Peyer's patch (tissue), 4 donors: ENCODE results near the gene FAM151B. TPM values are rescaled to one million over a fixed set of nuclear protein-coding genes. Genes with fewer than 3 reads are reported as not detected.

Source experiments
- DNase-seq, 3 donors: peaks; one replicate each; pipeline ENCODE4 v3.0.0-alpha.2; 2017 to 2019
- H3K27ac ChIP-seq, 4 donors: fragments of 200-600 bp; sonication (generic); one replicate each; pipeline ENCODE4 v1.5.1; 2016 to 2019
- H3K27me3 ChIP-seq, 2 donors: fragments of 200-600 bp; sonication (generic); one replicate each; pipeline ENCODE4 v1.5.1; 2019
- H3K36me3 ChIP-seq, 3 donors: fragments of 200-600 bp; sonication (generic); one replicate each; pipeline ENCODE4 v1.5.1; 2016 to 2019
- H3K4me1 ChIP-seq, 4 donors: fragments of 200-600 bp; sonication (generic); one replicate each; pipeline ENCODE4 v1.5.1; 2016 to 2019
- H3K4me3 ChIP-seq, 4 donors: fragments of 200-600 bp; sonication (generic); 1 replicate in 3 of 4; 2 replicates in 1 of 4; pipeline ENCODE4 v1.5.1; 2016 to 2019; ENCODE audit warnings: mild to moderate bottlenecking in 1 of 4
- H3K9me3 ChIP-seq, 4 donors: fragments of 200-600 bp; sonication (generic); one replicate each; pipeline ENCODE4 v1.5.1; 2016 to 2019; ENCODE audit warnings: mild to moderate bottlenecking in 1 of 4
- POLR2A ChIP-seq, 2 donors: fragments of 450-650 bp; IDR thresholded peaks; one replicate each; pipeline ENCODE4 v1.5.1; 2017; ENCODE audit warnings: antibody characterized with exemption in 2 of 2, mild to moderate bottlenecking in 2 of 2, moderate library complexity in 2 of 2
- total RNA-seq, 4 donors: library from RNA; depleted of rRNA; stranded (reverse); fragments of >200 nt; gene quantifications; one replicate each; pipeline ENCODE4 v1.1.0, GENCODE V29; 2016
- TF ChIP-seq, protein P1 (sequence below), 6 experiments: fragments of 450-650 bp in 4 of 6; fragments of 200-600 bp in 2 of 6; sonication (generic) in 1 of 6; IDR thresholded peaks; one replicate each; pipeline ENCODE4 v1.5.1; 2017 to 2019; ENCODE audit warnings: antibody characterized with exemption in 6 of 6, mild to moderate bottlenecking in 3 of 6, moderate library complexity in 1 of 6

Gene FAM151B, protein sequence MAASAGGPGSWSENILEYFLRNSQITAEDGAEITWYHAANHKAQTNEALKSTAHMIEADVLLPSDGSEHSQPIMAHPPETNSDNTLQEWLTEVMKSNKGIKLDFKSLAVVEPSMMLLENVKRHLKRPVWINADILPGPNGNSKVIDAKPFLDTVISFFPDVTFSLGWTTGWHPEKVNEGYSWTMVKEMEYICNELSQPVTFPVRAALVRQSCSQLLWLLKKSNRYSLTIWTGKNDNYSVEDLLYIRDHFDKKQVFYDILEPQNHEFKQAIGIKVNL
- 10 to 100 TPM in 1 of 4 donors, 1 to 10 TPM in 2, under 1 TPM in 1; 0.35 to 11.6 (median 2.5) TPM for total RNA-seq

DNA sequence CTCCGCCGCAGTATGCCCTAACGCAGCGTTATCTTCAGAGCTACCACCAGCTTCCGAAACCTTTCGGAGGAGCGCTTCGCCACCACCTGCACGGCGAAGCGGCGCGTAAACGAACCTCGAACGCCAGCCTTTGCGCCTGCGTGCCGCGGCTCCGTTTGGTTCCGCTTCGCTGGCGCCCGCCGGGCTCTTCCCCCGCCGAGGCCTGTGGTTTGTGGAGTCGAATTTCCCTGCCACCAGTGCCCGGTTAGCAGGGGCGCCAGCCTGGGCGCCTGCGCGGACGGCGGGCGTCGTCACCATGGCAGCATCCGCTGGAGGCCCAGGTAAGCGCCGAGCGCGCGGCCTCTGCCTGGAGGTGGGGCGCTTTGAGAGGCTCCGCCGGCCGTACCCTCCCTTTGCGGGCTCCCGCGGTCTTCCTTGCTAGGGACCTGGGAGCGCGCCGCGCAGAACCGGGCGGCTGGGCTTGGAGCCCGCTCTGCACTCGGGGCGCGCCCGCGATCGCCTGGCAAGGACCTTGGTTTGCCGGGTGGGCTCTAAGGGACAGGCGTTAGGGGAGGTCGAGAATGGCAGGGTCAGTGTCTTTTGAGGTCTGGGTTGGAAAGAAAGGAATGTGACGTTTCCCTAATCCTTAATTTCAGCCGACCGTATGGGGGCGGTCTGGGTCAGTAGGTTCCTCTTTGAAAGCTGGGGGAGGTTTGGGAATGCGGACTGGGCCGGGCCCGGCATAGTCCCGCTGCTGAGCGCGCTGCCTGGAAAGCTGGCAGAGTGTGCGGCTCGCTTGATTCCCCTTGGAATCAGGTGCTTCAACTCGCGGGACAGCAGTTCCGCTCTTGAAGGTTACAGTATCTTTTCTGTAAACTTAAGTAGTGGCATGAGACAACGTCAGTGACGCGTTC lies at the start of gene FAM151B:
Gene FAM151B (plus strand): TSS at position 272 of the 893 bp plus-strand sequence. CDS start 24 bp downstream, at position 296.
- Histone ChIP-seq H3K36me3 (no peaks in the 10 kb centered on the region), H3K4me1 (peaks cover 0 to 10% (median 0%) of the 10 kb centered on the region in 4 donors), H3K9me3 (no peaks in the 10 kb centered on the region), H3K4me3 (peak within 1 kb of the TSS; percentile 43 to 75 (median 59)), H3K27ac (peak within 1 kb of the TSS; percentile 40 to 83 (median 62)), H3K27me3 (no peaks in the 10 kb centered on the region)
- DNase-seq: peak; percentile 53 to 91 (median 86)
- TF ChIP-seq, protein P1, sequence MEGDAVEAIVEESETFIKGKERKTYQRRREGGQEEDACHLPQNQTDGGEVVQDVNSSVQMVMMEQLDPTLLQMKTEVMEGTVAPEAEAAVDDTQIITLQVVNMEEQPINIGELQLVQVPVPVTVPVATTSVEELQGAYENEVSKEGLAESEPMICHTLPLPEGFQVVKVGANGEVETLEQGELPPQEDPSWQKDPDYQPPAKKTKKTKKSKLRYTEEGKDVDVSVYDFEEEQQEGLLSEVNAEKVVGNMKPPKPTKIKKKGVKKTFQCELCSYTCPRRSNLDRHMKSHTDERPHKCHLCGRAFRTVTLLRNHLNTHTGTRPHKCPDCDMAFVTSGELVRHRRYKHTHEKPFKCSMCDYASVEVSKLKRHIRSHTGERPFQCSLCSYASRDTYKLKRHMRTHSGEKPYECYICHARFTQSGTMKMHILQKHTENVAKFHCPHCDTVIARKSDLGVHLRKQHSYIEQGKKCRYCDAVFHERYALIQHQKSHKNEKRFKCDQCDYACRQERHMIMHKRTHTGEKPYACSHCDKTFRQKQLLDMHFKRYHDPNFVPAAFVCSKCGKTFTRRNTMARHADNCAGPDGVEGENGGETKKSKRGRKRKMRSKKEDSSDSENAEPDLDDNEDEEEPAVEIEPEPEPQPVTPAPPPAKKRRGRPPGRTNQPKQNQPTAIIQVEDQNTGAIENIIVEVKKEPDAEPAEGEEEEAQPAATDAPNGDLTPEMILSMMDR (IDR thresholded peaks at IDR 0.05): no peak
- peak; percentile 45 for TF ChIP-seq POLR2A (IDR thresholded peaks at IDR 0.05)

DNA sequence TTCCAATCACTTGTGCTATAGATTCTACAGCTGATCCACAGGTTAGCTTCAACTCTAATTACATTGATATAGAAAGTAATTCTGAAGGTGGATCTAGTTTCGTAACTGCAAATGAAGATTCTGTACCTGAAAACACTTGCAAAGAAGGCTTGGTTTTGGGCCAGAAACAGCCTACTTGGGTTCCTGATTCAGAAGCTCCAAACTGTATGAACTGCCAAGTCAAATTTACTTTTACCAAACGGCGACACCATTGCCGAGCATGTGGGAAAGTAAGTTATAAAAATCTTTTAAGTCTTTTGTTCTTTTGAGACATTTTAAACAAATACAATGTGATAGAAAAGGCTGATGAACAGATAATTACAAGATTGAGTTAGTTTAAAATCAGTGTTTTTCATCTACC lies 49.2 kb upstream of the FAM151B start:
- H3K36me3 ChIP-seq: peaks cover 0 to 66% (median 0%) of the 10 kb centered on the region in 3 donors
- TF ChIP-seq, protein P1 (IDR thresholded peaks at IDR 0.05): no peak
- TF ChIP-seq POLR2A (IDR thresholded peaks at IDR 0.05): no peak
- H3K27ac ChIP-seq: no peak overlapping the region

DNA sequence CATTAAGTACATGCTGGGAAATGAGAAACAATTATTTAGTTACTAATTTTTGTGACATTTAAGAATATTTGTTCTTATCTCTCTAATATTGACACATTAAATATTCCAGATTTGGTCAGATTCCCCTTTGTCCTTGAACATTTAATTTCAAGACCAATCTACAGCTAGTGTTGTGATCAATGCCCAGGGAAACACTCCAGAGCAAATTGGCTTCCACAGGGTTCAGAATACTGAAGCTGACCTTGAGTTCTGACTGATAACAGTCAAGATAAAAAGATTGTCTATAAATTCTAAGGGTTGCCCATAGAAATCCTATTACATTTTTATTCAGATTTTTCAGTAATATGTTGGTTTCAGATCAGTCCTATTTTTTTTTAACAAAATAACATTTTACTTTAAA lies 48.7 kb upstream of the FAM151B start:
- no peaks in the 10 kb centered on the region for H3K4me1 ChIP-seq
- no peak for DNase-seq
- no peaks in the 10 kb centered on the region for H3K27me3 ChIP-seq
- H3K4me3 ChIP-seq: no peak overlapping the region
- H3K9me3 ChIP-seq: no peaks in the 10 kb centered on the region
- H3K36me3 ChIP-seq: peaks cover 0 to 71% (median 0%) of the 10 kb centered on the region in 3 donors
- no peak overlapping the region for H3K27ac ChIP-seq
- no peak for TF ChIP-seq POLR2A (IDR thresholded peaks at IDR 0.05)
- TF ChIP-seq, protein P1 (IDR thresholded peaks at IDR 0.05): no peak

More for the DNA sequence above, 49.2 kb upstream of the FAM151B start:
- H3K27me3 ChIP-seq: no peaks in the 10 kb centered on the region
- H3K9me3 ChIP-seq: no peaks in the 10 kb centered on the region
- no peak overlapping the region for H3K4me3 ChIP-seq
- H3K4me1 ChIP-seq: no peaks in the 10 kb centered on the region
- no peak for DNase-seq

- Histone ChIP-seq H3K9me3 (no peaks in the 10 kb centered on the region), H3K27ac (no peak overlapping the region), H3K27me3 (no peaks in the 10 kb centered on the region), H3K4me1 (no peaks in the 10 kb centered on the region), H3K36me3 (peaks cover 0 to 71% (median 0%) of the 10 kb centered on the region in 3 donors), H3K4me3 (no peak overlapping the region)
- TF ChIP-seq POLR2A (IDR thresholded peaks at IDR 0.05): no peak
- DNase-seq: no peak
Measured at GRCh38 chr5:80442742-80443141, 45.2 kb upstream of the FAM151B start.

- Histone ChIP-seq H3K4me3 (no peak overlapping the region), H3K36me3 (peaks cover 0 to 78% (median 0%) of the 10 kb centered on the region in 3 donors), H3K27me3 (no peaks in the 10 kb centered on the region), H3K27ac (no peak overlapping the region), H3K4me1 (no peaks in the 10 kb centered on the region), H3K9me3 (no peaks in the 10 kb centered on the region)
- no peak for TF ChIP-seq POLR2A (IDR thresholded peaks at IDR 0.05)
- TF ChIP-seq, protein P1 (IDR thresholded peaks at IDR 0.05): no peak
- DNase-seq: no peak
Measured at GRCh38 chr5:80453366-80453765, 34.5 kb upstream of the FAM151B start.

GRCh38 chr5:80463269-80463668 lies 24.6 kb upstream of the FAM151B start:
- TF ChIP-seq POLR2A (IDR thresholded peaks at IDR 0.05): no peak
- TF ChIP-seq, protein P1 (IDR thresholded peaks at IDR 0.05): no peak
- Histone ChIP-seq H3K4me1 (no peaks in the 10 kb centered on the region), H3K36me3 (peaks cover 0 to 46% (median 0%) of the 10 kb centered on the region in 3 donors), H3K27me3 (no peaks in the 10 kb centered on the region), H3K9me3 (no peaks in the 10 kb centered on the region), H3K4me3 (no peak overlapping the region), H3K27ac (no peak overlapping the region)
- no peak for DNase-seq
